H1 (cell line): ENCODE data around the gene SKIC3. TPM values are rescaled to one million over a fixed set of nuclear protein-coding genes. Genes with fewer than 3 reads are reported as not detected.

Experiments
- ATF2 ChIP-seq: IDR thresholded peaks from 2 replicates; pipeline ENCODE4 v1.6.1; 2012; ENCODE audit warnings: low read length, inconsistent platforms
- BCL11A ChIP-seq, 2 experiments: IDR thresholded peaks; one replicate each; pipeline ENCODE4 v1.6.1; 2011; ENCODE audit warnings: low read depth in 2 of 2, low read length in 2 of 2, mild to moderate bottlenecking in 2 of 2
- CHD7 ChIP-seq: fragments of 300-600 bp; sonication (generic); IDR thresholded peaks from 2 replicates; pipeline ENCODE4 v1.7.1; 2012; ENCODE audit warnings: low read length, moderate library complexity, mild to moderate bottlenecking, inconsistent platforms; ENCODE audit not compliant: insufficient replicate concordance
- HDAC6 ChIP-seq: IDR thresholded peaks from one replicate; pipeline ENCODE4 v1.7.1; 2012; ENCODE audit warnings: low read depth, mild to moderate bottlenecking, inconsistent platforms, low read length, moderate library complexity
- POLR2AphosphoS5 ChIP-seq: IDR thresholded peaks from 2 replicates; pipeline ENCODE4 v1.6.1; 2011; ENCODE audit warnings: low read depth, low read length
- RXRA ChIP-seq: IDR thresholded peaks from 2 replicates; pipeline ENCODE4 v1.6.1; 2011; ENCODE audit warnings: low read depth, mild to moderate bottlenecking, low read length, moderate library complexity; ENCODE audit not compliant: insufficient read depth
- SIX5 ChIP-seq: IDR thresholded peaks from 2 replicates; pipeline ENCODE4 v1.6.1; 2011; ENCODE audit warnings: mild to moderate bottlenecking, low read depth, low read length
- USF2 ChIP-seq: IDR thresholded peaks from 2 replicates; pipeline ENCODE4 v1.6.1; 2011; ENCODE audit warnings: low read length, improper control_type of control experiment
- YY1 ChIP-seq: IDR thresholded peaks from 2 replicates; pipeline ENCODE4 v1.6.1; 2011; ENCODE audit warnings: low read depth, mild to moderate bottlenecking, low read length
- polyA plus RNA-seq, 7 experiments: library from polyadenylated mRNA; depleted of rRNA in 3 of 7; stranded (reverse) in 5 of 7; unstranded in 2 of 7; fragments of >200 nt in 5 of 7; fragments of 200-250 nt in 2 of 7; gene quantifications; 1 replicate in 5 of 7; 2 replicates in 1 of 7; 4 replicates in 1 of 7; pipeline versions ENCODE4 v1.2.1 to v1.2.3, GENCODE V29; 2011 to 2013; ENCODE audit warnings: missing spikeins in 2 of 7, mixed read lengths in 2 of 7
- total RNA-seq: library from RNA; stranded (reverse); fragmentation: NEBNext Ultra II Directional; extraction: Animal tissue kit (Norgen Biotek cat#: 25700); gene quantifications from 2 replicates; pipeline ENCODE4 v1.2.1, GENCODE V29; 2021

Gene SKIC3
- total and polyA plus RNA-seq, 2 of the 8 experiments (the other 6 are each of a cell fraction or from before 2014, with no cell fraction given) = 13.7 to 53.7 TPM

GRCh38 chr5:95564450-95564849 is 9.7 kb upstream of the SKIC3 start (continued):
- TF ChIP-seq CHD7 (no peak), HDAC6 (no peak), ATF2 (no peak), POLR2AphosphoS5 (no peak), RXRA (no peak), BCL11A (IDR thresholded peaks at IDR 0.05; ENCODE audit: low read depth in 2 of 2, low read length in 2 of 2) (no peak), SIX5 (no peak), USF2 (no peak), YY1 (no peak)
